ENCODE data around the gene PRKN. TPM values are rescaled to one million over a fixed set of nuclear protein-coding genes. Genes with fewer than 3 reads are reported as not detected.

PRKN gene
- total RNA-seq, 1 experiment from 2014 or later = 0.95 TPM

DNA sequence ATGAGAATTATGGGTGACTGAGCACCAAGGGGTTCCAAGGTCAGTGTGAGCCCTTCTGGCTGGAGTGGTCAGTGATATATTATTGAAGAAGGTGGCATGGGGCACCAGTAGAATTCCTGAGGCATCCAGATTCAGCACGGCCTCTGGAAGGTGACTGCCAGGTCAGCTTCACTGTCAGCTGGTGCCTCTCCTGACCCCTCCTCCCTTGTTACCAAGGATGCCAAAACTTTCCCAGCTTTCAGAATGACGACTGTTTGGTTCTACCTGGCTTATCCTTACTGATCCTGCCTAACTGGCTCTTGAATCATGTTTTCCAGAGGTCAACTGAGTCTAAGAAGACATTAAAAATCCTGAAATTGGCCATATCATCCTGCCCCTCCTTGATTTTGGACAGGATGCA lies 1264.5 kb downstream of the PRKN start:
- DNase-seq (ENCODE audit: low read depth, low spot score) = no peak
- in situ Hi-C loops (cut with HindIII; ENCODE audit: low pct_unique_long_range_greater_than_20kb, low sequenced_read_pairs) = no loop called here

DNA sequence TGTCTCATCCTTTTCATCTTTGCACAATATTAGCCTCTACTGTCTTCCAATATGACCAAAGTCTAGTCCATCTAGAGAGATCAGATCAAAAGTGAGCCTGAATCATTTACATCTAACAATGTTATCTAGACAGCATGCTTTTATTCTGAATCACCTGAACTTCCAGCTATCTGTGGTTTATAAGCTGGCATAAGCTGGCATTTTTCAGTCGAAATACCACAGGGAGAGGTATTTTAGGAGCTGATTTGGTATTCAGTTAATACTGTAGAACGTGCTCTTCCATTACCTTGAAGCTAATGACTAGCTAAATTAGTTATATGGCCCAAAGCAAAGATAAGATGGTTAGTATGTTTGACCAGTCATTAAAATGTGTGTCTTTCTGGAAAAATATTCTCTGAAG lies 1265.4 kb downstream of the PRKN start:
- no peak for DNase-seq (ENCODE audit: low read depth, low spot score)

DNA sequence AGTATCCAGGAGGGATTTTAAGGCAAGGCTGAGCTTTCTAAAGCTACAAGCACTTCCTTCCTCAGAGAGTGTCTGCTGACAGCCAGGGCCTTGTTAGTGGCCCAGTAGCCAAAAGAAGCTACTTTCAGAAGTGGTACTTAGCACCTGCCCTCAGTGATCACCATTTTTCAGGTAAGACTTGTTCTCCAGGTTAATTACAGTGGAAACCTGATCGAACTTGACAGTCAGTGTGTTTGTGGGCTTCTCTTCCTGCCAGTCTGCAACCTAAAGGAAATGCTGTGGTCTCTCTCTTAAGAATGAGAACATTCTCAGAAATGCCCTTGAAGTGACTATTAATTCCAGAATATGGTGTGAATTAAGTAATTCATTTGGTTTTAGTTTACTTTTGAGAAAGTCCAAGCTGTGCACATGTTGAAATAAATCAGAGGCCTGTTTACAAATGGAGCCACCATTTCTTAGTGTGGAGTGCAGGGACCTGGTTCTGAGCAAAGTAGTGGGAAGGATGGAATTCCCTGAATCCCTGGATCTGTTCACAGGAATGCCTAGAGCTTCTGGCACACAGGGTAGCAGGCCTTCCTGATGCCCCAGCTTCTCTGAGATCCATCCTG lies 1268.5 kb downstream of the PRKN start:
- in situ Hi-C loops (cut with HindIII; ENCODE audit: low pct_unique_long_range_greater_than_20kb, low sequenced_read_pairs) = no loop called here
- no peak for DNase-seq (ENCODE audit: low read depth, low spot score)

More for the DNA sequence above, 1265.4 kb downstream of the PRKN start:
- in situ Hi-C loops (cut with HindIII; ENCODE audit: low pct_unique_long_range_greater_than_20kb, low sequenced_read_pairs) = no loop called here

DNA sequence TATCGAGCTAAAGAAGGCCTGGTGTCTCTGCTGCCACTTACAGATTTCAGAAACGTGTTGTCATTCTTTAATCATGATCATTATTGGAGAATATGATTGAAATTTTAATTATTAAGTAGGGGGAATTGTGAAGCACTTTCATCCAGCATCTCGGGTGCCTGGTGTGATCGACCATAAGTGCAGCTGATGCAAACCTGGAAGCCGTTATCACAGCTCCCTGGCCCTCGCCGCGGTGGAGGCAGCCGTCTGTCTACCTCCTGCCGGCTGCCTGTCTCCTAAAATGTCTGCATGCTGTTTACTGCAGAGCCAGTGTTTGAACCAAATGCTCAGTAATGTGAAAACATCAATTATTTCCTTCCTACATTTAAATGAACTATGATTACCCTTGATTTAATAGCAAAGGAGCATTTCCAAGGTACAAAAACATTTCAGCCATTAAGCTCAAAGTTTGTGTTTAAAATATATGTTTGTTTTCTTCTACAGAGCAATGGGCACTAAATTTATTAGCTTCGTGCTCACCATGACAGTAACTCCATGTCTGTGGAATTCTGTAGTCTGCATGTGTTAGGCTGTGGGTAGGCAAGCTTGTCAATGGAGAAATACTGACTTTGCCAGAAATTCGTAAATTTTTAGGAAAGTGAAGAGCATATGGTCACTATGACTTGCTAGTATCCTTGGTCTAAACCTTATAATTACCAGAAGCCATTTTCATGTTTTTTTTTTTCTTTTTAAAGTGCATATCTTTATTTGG lies 1269.2 kb downstream of the PRKN start:
- DNase-seq (ENCODE audit: low read depth, low spot score) = no peak
- in situ Hi-C loops (cut with HindIII; ENCODE audit: low pct_unique_long_range_greater_than_20kb, low sequenced_read_pairs) = no loop called here

DNA sequence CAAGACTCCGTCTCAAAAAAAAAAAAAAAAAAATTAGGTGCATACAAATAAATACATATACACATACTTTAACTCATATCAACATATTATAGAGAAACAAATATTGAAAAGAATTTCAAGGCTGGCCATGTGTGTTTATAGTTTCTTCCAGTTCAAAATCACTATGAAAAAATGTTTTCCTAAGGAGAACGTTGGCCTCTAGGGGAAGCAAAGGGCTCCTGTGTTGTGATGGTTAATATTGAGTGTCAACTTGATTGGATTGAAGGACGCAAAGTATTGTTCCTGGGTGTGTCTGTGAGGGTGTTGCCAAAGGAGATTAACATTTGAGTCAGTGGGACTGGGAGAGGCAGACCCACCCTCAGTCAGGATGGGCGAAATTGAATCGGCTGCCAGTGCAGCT lies 1271.7 kb downstream of the PRKN start:
- in situ Hi-C loops (cut with HindIII; ENCODE audit: low pct_unique_long_range_greater_than_20kb, low sequenced_read_pairs) = no loop called here
- no peak for DNase-seq (ENCODE audit: low read depth, low spot score)

DNA sequence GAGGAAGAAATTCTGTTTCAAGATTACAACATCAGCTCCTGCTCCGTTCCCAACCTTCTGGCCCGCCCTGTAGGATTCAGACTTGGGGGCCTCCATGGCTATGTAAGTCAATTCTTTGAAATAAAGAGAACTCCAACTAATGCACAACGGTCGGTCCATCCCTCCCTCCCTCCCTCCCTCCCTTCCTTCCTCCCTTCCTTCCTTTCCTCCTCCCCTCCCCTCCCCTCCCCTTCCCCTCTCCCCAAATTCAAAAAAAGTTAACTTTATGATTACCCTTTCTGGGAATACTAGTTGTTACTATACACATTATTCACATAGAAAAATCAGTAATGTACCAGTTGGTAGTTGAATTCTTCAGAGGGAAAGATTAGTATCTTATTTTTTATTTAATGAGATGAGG lies 1274.0 kb downstream of the PRKN start:
- DNase-seq (ENCODE audit: low read depth, low spot score) = no peak
- in situ Hi-C loops (cut with HindIII; ENCODE audit: low pct_unique_long_range_greater_than_20kb, low sequenced_read_pairs) = no loop called here

DNA sequence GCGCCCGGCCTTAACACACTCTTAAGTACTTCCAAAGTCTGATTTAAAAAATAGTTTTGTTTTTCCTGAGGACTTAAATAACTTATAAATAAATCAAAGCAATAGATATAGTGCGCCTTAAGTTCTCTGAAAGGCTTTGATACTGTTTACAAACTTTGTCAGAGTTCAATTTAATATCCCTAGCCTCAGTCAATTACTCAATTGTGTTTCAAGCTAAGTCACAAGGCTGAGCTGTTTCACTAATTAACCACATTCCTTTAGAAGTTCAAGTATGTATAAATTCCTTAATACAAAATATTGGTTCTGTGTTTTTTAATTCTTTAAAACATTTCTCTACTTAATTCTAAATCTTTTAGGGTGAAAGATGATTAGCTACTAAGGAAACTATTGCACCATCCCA lies 1275.3 kb downstream of the PRKN start:
- DNase-seq (ENCODE audit: low read depth, low spot score) = no peak
- in situ Hi-C loops (cut with HindIII; ENCODE audit: low pct_unique_long_range_greater_than_20kb, low sequenced_read_pairs) = no loop called here

DNA sequence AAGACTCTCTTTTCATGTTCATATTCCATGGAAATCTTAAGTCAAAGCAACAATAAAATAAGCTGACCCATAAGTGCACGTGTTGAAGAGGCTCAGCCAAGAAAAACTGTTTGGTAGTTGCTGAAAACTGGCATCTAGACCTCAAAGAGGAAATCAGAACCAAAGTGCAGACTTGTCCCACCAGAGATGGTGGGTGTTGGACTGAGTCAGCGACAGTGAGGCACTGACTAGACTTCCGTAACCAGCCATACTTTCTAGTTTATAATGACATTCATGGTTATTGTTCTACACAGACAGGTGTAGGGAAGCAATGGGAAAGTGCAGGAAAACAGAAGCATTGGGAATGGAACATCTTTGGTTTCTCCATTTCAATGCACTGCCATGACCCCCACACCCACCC lies 1278.0 kb downstream of the PRKN start:
- in situ Hi-C loops (cut with HindIII; ENCODE audit: low pct_unique_long_range_greater_than_20kb, low sequenced_read_pairs) = no loop called here

DNA sequence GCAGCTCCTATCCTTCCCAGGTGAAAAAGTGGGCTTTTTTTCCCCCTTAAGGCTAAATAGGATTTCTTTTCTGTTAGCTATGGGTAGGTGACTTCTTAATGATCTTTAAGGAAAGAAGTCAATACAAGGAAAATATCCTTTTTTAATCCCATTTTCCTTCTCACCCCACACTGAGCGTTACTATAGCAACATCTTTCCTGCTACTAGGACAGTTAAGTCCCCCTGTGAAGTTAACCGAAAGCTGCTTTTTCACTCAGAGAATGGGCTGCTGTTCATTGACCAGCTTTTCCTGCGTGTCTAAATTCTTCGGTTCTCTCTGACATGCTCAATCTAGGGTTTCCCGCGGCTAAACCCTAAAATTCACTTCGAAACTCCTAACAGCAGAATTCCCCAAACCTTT lies 1280.6 kb downstream of the PRKN start:
- in situ Hi-C loops (cut with HindIII; ENCODE audit: low pct_unique_long_range_greater_than_20kb, low sequenced_read_pairs) = no loop called here
- no peak for DNase-seq (ENCODE audit: low read depth, low spot score)

More for the DNA sequence above, 1278.0 kb downstream of the PRKN start:
- DNase-seq (ENCODE audit: low read depth, low spot score) = no peak

DNA sequence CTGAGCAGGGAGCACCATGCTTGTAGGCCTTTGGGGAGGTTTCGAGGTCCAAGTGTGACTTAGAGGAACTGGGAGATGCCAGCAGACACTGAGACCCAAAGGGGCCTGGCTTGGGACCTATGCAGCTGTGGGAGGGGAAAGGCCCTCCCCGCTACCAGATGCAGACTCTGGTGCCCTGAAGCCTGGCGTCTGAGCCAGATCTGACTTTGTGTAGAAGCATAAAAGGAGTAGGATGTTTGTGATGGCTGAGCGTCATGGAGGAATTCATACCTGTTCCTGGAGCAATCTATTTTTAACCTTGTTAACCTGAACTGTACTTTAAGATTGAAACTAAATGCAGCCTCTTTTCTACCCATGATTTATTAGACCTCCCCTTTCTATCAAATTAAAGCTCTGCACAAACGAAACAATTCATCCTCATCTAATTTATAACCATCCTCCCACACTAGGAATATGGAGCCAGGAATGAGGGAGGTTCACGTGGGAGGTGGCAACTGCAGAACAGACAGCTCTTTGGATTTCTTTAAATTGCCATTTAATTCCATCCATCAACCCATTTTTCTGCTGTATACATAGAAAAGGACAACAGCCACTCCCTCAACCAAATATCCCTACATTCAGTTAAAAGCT lies 1281.2 kb downstream of the PRKN start:
- DNase-seq (ENCODE audit: low read depth, low spot score) = no peak
- in situ Hi-C loops (cut with HindIII; ENCODE audit: low pct_unique_long_range_greater_than_20kb, low sequenced_read_pairs) = no loop called here

DNA sequence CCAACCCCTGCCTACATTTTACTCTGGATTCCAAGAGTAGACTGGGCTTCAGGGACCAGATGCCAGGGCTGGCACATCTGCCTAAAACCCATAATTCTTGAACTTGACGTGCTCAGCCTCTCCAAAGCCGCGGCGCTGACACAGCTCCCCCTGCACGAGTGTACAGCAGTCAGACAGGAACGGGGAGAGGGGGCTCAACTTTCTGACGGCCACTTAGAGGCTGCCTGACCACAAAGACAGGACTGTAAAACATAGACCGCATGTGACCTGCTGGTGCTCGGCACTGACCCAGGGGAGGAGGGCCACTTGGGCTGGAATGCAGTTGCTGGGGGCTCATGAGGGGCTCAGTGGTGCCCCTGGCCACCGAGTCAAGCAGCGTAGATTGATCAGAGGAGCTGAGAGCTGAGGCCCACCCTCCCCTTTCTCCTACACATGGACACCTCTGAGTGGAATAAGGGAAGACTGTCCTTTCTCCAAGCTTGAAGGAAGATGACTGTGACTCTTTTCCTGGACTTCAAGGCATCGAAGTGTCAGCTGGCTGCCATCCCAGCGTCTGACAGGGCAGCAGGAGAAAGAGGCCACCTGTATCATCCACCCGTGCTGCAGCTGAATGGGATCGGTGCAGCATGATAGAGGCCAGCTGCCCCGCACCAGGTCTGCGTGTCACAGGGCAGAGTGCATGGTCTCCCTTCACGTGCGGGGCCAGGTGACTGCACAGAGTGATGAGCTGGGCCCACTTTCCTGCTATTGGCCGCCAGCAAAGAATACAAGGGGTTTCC lies 1282.4 kb downstream of the PRKN start:
- in situ Hi-C loops (cut with HindIII; ENCODE audit: low pct_unique_long_range_greater_than_20kb, low sequenced_read_pairs) = no loop called here
- no peak for DNase-seq (ENCODE audit: low read depth, low spot score)

DNA sequence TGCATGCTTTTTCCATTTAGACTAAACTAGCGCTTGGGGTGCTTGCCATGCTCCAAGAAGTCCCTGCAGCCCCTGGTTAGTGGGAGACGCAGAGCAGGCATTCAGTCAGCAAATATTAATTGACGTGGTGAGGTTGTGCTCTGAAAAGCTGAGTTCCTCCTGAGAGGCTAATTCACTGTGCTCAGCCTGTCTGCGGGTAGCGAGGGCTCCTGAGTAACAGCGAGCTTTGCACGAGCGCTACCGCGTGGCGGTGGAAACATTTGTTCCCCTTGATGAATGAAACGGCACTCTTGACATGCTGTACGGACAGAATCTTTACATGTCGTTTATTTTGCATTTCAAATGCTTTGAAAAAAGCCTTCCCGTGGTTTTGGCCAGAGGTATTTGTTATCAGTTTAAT lies 1283.1 kb downstream of the PRKN start:
- in situ Hi-C loops (cut with HindIII; ENCODE audit: low pct_unique_long_range_greater_than_20kb, low sequenced_read_pairs) = no loop called here
- no peak for DNase-seq (ENCODE audit: low read depth, low spot score)

DNA sequence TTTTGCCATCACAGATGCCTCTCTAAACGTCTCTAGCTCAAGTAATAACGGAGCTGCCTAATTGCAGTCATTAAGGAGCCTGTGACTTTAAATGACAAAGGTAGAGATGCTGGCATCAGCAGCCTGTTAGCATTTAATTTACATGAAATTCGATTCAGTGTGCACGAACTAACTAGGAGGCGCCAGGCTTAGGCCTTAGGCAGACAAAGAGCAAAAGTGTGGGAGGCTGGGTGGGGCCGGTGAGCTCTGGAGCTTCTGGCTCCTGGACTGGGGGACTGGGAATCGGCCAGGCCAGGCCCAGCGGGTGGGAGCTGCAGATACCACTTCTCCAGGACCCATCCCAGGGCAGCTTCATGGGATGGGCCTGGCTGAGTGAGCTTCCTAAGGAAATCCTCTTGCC lies 1283.7 kb downstream of the PRKN start:
- in situ Hi-C loops (cut with HindIII; ENCODE audit: low pct_unique_long_range_greater_than_20kb, low sequenced_read_pairs) = no loop called here
- no peak for DNase-seq (ENCODE audit: low read depth, low spot score)

DNA sequence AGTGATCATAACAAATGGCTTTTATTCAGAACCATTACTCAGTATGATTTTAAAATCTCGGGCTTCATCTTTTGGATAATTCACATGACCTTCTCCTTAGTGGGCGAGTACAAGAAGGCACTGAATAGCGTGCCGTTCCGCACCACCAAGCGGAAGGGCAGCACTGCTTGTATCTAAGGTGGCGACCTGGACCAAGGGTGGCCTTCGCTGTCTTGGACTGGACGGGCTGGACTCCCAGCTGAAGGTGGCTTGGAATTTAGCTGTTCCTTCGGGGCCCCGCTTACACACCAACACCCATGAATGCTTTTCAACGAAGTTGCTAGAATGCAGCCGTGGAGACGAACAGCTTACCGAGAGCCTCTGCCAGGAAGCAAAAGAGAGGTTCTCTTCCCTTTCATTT lies 1285.1 kb downstream of the PRKN start:
- DNase-seq (ENCODE audit: low read depth, low spot score) = no peak
- in situ Hi-C loops (cut with HindIII; ENCODE audit: low pct_unique_long_range_greater_than_20kb, low sequenced_read_pairs) = no loop called here

DNA sequence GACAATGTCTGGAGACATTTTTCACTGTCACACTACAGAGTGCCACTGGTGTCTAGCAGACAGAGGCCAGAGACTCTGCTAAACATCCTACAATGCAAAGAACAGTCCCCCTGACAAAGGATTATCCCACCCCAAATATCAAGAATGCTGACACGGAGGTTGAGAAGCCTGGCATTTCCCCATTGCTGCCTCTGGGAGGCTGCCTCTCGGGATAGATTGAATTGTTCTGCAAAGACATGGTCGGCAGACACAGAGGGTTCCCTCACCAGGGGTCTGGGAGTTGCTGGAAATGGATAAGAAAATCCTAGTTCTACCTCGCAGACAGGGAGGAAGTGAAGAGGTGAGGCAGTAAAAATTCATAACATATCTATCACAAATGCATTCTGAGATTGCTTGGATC lies 1287.3 kb downstream of the PRKN start:
- in situ Hi-C loops (cut with HindIII; ENCODE audit: low pct_unique_long_range_greater_than_20kb, low sequenced_read_pairs) = no loop called here
- DNase-seq (ENCODE audit: low read depth, low spot score) = no peak

DNA sequence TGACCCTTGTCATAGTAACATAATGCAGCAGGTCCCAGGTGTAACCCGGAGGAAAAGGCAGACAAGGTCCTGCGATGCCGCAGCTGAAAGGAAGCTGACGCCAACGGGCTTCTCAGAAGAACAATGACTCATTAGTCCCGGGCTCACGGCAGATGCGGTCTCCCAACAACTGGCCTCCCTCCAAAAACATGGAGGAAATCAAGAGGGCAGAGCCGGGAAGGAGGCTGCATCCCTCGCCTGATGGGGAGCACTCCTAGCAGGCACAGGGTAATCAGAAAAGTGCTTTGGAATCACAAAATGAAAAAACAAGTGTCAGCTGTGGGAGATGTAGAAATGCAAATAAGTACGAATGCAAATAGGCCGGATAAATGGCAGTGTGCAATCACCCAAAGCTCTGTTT lies 1288.5 kb downstream of the PRKN start:
- in situ Hi-C loops (cut with HindIII; ENCODE audit: low pct_unique_long_range_greater_than_20kb, low sequenced_read_pairs) = no loop called here
- DNase-seq (ENCODE audit: low read depth, low spot score) = peak; percentile 64

DNA sequence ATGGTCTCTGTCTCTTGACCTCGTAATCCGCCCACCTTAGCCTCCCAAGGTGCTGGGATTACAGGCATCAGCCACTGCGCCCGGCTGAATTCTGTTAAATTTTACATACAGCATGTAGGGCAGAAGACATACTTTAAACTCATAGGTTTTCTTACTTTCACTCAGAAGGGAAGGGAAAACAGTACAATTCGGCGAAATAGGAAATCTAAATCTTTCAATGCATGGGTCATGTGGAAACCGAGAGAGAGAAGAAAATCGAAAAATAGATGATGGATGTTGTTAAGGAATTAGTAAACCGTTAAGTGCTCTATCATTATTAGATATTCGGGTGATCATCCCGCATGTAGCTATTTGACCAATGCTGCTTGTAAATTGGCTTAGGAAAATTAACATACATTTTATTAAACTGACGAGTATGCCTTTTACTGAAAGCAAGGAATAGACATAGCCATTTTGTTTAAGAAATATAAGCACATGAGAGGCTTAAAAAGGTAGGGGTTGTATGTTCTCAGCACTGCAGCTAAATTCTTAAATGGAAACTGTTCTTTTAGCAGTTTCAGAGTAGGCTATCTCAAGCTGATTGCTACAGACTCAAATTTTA lies 1289.0 kb downstream of the PRKN start:
- no peak for DNase-seq (ENCODE audit: low read depth, low spot score)
- in situ Hi-C loops (cut with HindIII; ENCODE audit: low pct_unique_long_range_greater_than_20kb, low sequenced_read_pairs) = no loop called here

DNA sequence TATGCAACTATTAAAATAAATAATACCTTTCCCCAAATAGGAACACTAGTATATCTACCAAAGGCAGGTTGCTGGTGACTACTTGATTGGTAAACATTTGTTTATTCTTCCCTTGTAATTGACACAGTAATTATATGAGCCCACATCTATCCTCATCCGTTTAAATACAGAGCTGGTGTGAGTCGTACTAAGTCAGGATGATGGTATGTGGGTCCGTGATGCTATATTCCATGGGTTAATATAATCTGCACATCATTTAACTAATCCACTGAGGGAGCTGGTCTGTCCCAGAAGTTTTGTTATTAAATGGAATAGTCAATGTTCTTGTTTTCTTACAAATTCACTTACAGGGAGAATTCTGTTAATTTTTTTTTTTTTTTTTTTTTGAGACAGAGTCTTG lies 1289.7 kb downstream of the PRKN start:
- DNase-seq (ENCODE audit: low read depth, low spot score) = no peak
- in situ Hi-C loops (cut with HindIII; ENCODE audit: low pct_unique_long_range_greater_than_20kb, low sequenced_read_pairs) = no loop called here
